ENCODE data around the gene DNAH17.

- TF ChIP-seq REST (tag by site-specific recombination; IDR thresholded peaks at IDR 0.05) (no peak), SCRT2 (tag by site-specific recombination; IDR thresholded peaks at IDR 0.05) (peak; percentile 93), ZNF530 (tag by site-specific recombination; IDR thresholded peaks at IDR 0.05; ENCODE audit: low read depth) (no peak), ATF2 (tag by site-specific recombination; IDR thresholded peaks at IDR 0.05; ENCODE audit: low read depth) (no peak), CTCF (tag by site-specific recombination; IDR thresholded peaks at IDR 0.05) (no peak), ZFP37 (tag by site-specific recombination; IDR thresholded peaks at IDR 0.05) (no peak), ZNF274 (IDR thresholded peaks at IDR 0.05; ENCODE audit: low read length) (no peak), ZNF274 (tag by site-specific recombination; IDR thresholded peaks at IDR 0.05; ENCODE audit: borderline replicate concordance) (no peak)
Measured at GRCh38 chr17:78478757-78479297, 98.4 kb downstream of the DNAH17 start.

All from HEK293 (cell line).